HEK293 (cell line): Measurements from ENCODE around the gene NCDN.

ENCODE experiments used
- CTCF ChIA-PET: fragments of 350-600 bp; formaldehyde crosslinking; extraction: SDS; loops from one replicate; lab custom pipeline; 2021; ENCODE audit warnings: antibody characterized with exemption; lab: Yijun Ruan, JAX
- POLR2A ChIA-PET: fragments of 300-600 bp; formaldehyde crosslinking; extraction: SDS; loops from one replicate; lab custom pipeline; 2020; ENCODE audit warnings: antibody characterized with exemption, inconsistent platforms; lab: Yijun Ruan, JAX
- H3K27ac ChIP-seq: fragments of 200-500 bp; sonication (Bioruptor generic); 2 replicates; pipeline ENCODE4 v1.5.1; 2014; ENCODE audit warnings: low read depth, low read length, control low read depth, inconsistent platforms; ENCODE audit errors: extremely low read depth
- H3K36me3 ChIP-seq, 2 experiments: fragments of 200-500 bp in 1 of 2; sonication (Bioruptor generic) in 1 of 2; 1 replicate in 1 of 2; 2 replicates in 1 of 2; pipeline ENCODE4 v1.5.1; 2014 to 2017; ENCODE audit warnings: inconsistent platforms in 2 of 2, low read length in 2 of 2; ENCODE audit not compliant: control insufficient read depth in 2 of 2, insufficient read depth in 1 of 2
- H3K4me1 ChIP-seq: fragments of 200-500 bp; sonication (Bioruptor generic); 2 replicates; pipeline ENCODE4 v1.5.1; 2014; ENCODE audit warnings: mild to moderate bottlenecking, low read length, inconsistent platforms; ENCODE audit not compliant: control insufficient read depth, insufficient read depth
- H3K4me3 ChIP-seq: 2 replicates; pipeline ENCODE4 v1.5.1; 2011; ENCODE audit warnings: low read depth, mild to moderate bottlenecking, control low read depth, low read length, moderate library complexity
- H3K9me3 ChIP-seq: fragments of 200-500 bp; sonication (Bioruptor generic); 2 replicates; pipeline ENCODE4 v1.5.1; 2014; ENCODE audit warnings: low read depth, low read length, inconsistent platforms; ENCODE audit not compliant: control insufficient read depth, insufficient read depth
- INSM2 ChIP-seq: fragments of 450-650 bp; formaldehyde crosslinking; IDR thresholded peaks from 2 replicates; pipeline ENCODE4 v1.5.1; 2016; ENCODE audit warnings: missing biosample characterization, missing genetic modification characterization
- MYNN ChIP-seq: fragments of 450-650 bp; formaldehyde crosslinking; IDR thresholded peaks from 2 replicates; pipeline ENCODE4 v1.5.1; 2016; ENCODE audit warnings: missing biosample characterization, missing genetic modification characterization, borderline replicate concordance
- SP3 ChIP-seq: fragments of 450-650 bp; formaldehyde crosslinking; IDR thresholded peaks from 2 replicates; pipeline ENCODE4 v1.5.1; 2016; ENCODE audit warnings: missing biosample characterization, missing genetic modification characterization
- SP7 ChIP-seq: fragments of 450-650 bp; formaldehyde crosslinking; IDR thresholded peaks from 2 replicates; pipeline ENCODE4 v1.5.1; 2016; ENCODE audit warnings: missing biosample characterization, missing genetic modification characterization
- WT1 ChIP-seq: fragments of 450-650 bp; formaldehyde crosslinking; IDR thresholded peaks from 2 replicates; pipeline ENCODE4 v1.5.1; 2016; ENCODE audit warnings: missing biosample characterization, missing genetic modification characterization
- ZBTB11 ChIP-seq: fragments of 450-650 bp; formaldehyde crosslinking; conservative IDR thresholded peaks from 2 replicates; pipeline ENCODE4 v1.5.1; 2016; ENCODE audit warnings: low read depth, missing biosample characterization, missing genetic modification characterization
- ZEB2 ChIP-seq: fragments of 450-650 bp; formaldehyde crosslinking; IDR thresholded peaks from 2 replicates; pipeline ENCODE4 v1.5.1; 2016; ENCODE audit warnings: missing biosample characterization, missing genetic modification characterization
- ZFP37 ChIP-seq: fragments of 450-650 bp; formaldehyde crosslinking; IDR thresholded peaks from 2 replicates; pipeline ENCODE4 v1.5.1; 2016; ENCODE audit warnings: missing biosample characterization, missing genetic modification characterization
- ZNF132 ChIP-seq: fragments of 450-650 bp; formaldehyde crosslinking; IDR thresholded peaks from 2 replicates; pipeline ENCODE4 v1.5.1; 2017; ENCODE audit warnings: missing biosample characterization, missing genetic modification characterization, borderline replicate concordance
- ZNF146 ChIP-seq: fragments of 450-650 bp; formaldehyde crosslinking; IDR thresholded peaks from 2 replicates; pipeline ENCODE4 v1.5.1; 2016; ENCODE audit warnings: missing biosample characterization, missing genetic modification characterization
- ZNF202 ChIP-seq: fragments of 450-650 bp; formaldehyde crosslinking; IDR thresholded peaks from 2 replicates; pipeline ENCODE4 v1.5.1; 2016; ENCODE audit warnings: missing biosample characterization, missing genetic modification characterization, borderline replicate concordance
- ZNF266 ChIP-seq: fragments of 450-650 bp; formaldehyde crosslinking; IDR thresholded peaks from 2 replicates; pipeline ENCODE4 v1.5.1; 2016; ENCODE audit warnings: missing biosample characterization, missing genetic modification characterization, low read depth
- ZNF37A ChIP-seq: fragments of 450-650 bp; IDR thresholded peaks from 2 replicates; pipeline ENCODE4 v1.5.1; 2018; ENCODE audit warnings: missing biosample characterization, missing genetic modification characterization
- ZNF416 ChIP-seq: fragments of 450-650 bp; formaldehyde crosslinking; IDR thresholded peaks from 2 replicates; pipeline ENCODE4 v1.5.1; 2016; ENCODE audit warnings: missing biosample characterization, missing genetic modification characterization
- ZNF423 ChIP-seq: fragments of 450-650 bp; formaldehyde crosslinking; IDR thresholded peaks from 2 replicates; pipeline ENCODE4 v1.5.1; 2016; ENCODE audit warnings: missing biosample characterization, missing genetic modification characterization
- ZNF600 ChIP-seq: fragments of 450-650 bp; formaldehyde crosslinking; IDR thresholded peaks from 2 replicates; pipeline ENCODE4 v1.5.1; 2016; ENCODE audit warnings: missing biosample characterization, missing genetic modification characterization
- ZNF645 ChIP-seq: fragments of 450-650 bp; formaldehyde crosslinking; IDR thresholded peaks from 2 replicates; pipeline ENCODE4; 2016; ENCODE audit warnings: missing biosample characterization, missing genetic modification characterization
- ZNF76 ChIP-seq: fragments of 450-650 bp; formaldehyde crosslinking; IDR thresholded peaks from 2 replicates; pipeline ENCODE4; 2016; ENCODE audit warnings: low read depth, missing biosample characterization, missing genetic modification characterization, borderline replicate concordance
- ZNF792 ChIP-seq: fragments of 450-650 bp; formaldehyde crosslinking; IDR thresholded peaks from 2 replicates; pipeline ENCODE4 v1.5.1; 2016; ENCODE audit warnings: missing biosample characterization, missing genetic modification characterization
- ZSCAN16 ChIP-seq: fragments of 450-650 bp; formaldehyde crosslinking; IDR thresholded peaks from 2 replicates; pipeline ENCODE4 v1.5.1; 2016; ENCODE audit warnings: missing biosample characterization, missing genetic modification characterization

NCDN gene

GRCh38 chr1:35573198-35574124 lies 15.9 kb downstream of the NCDN start, which contains the start of gene TFAP2E (continued):
- TF ChIP-seq ZFP37 (no peak), ZNF266 (tag by site-specific recombination) (no peak), MYNN (no peak), ZBTB11 (tag by site-specific recombination) (no peak), WT1 (no peak), ZNF202 (tag by site-specific recombination) (no peak), ZNF37A (tag by site-specific recombination) (no peak), SP3 (tag by site-specific recombination) (no peak), ZSCAN16 (no peak), SP7 (no peak), INSM2 (tag by site-specific recombination) (no peak), ZNF146 (tag by site-specific recombination) (no peak)

- no peak for TF ChIP-seq ZEB2
- TF ChIP-seq ZNF416, result no peak
- TF ChIP-seq ZNF132, result no peak
- TF ChIP-seq ZNF423, result no peak
- TF ChIP-seq ZNF600 (tag by site-specific recombination), result no peak
- no peak for TF ChIP-seq ZNF792 (tag by site-specific recombination)
- TF ChIP-seq ZNF645, result no peak
- TF ChIP-seq ZSCAN16, result no peak
- no peak for TF ChIP-seq ZNF76 (tag by site-specific recombination)
- POLR2A ChIA-PET, result interaction anchor here (2.0 to 2.2 kb wide), 2 partner anchors 141 to 195 kb away, joined by 6 to 10 read pairs; partner anchors contain the start of gene CLSPN
- Histone ChIP-seq H3K4me3 (no peak overlapping the region), H3K4me1 (no peaks in the 10 kb centered on the region), H3K36me3 (no peaks in the 10 kb centered on the region), H3K27ac (no peak overlapping the region), H3K9me3 (no peaks in the 10 kb centered on the region)
- CTCF ChIA-PET, result interaction anchor here (4.5 kb wide), 1 partner anchor 153 kb away, joined by 51 read pairs; no protein-coding TSS in a partner anchor
Observed at GRCh38 chr1:35574125-35574654, 16.6 kb downstream of the NCDN start.
